HepG2 (cell line): ENCODE results near the gene HOXB6. TPM values are rescaled to one million over a fixed set of nuclear protein-coding genes. Genes with fewer than 3 reads are reported as not detected.

ENCODE experiments used
- ATAC-seq: fragments of 200-7000 bp; cut with Tn5 transposase; 3 replicates; pipeline ENCODE4 v1.9.1; 2020; ENCODE audit warnings: mild to moderate bottlenecking, moderate library complexity
- BruUV-seq: library from RNA; stranded (reverse); fragments of 400-500 nt; replicated peaks from 2 replicates; lab custom pipeline; 2021; lab: Mats Ljungman, UMichigan
- CTCF ChIA-PET: fragments of 300-600 bp; formaldehyde crosslinking; extraction: SDS; loops from one replicate; lab custom pipeline; 2021; ENCODE audit warnings: low total read pairs, inconsistent platforms, low intra/inter-chr PET ratio; lab: Yijun Ruan, JAX
- POLR2A ChIA-PET: fragments of 350-600 bp; sonication (Branson Sonifier 250); formaldehyde crosslinking; loops from one replicate; lab custom pipeline; 2020; ENCODE audit warnings: antibody characterized with exemption, inconsistent platforms; lab: Yijun Ruan, JAX
- DNase-seq: peaks from one replicate; pipeline ENCODE4 v3.0.0-alpha.2; 2015; ENCODE audit warnings: low spot score
- FAIRE-seq: peaks from 3 replicates; lab custom pipeline; 2011; peaks lifted over from hg19 to GRCh38; lab: Jason Lieb, UNC
- H2AFZ ChIP-seq: one replicate; pipeline ENCODE4 v1.6.1; 2011; ENCODE audit warnings: low read length, inconsistent platforms
- H3K27ac ChIP-seq: fragments of 300-600 bp; 3 replicates; pipeline ENCODE4 v1.8.0; 2011; ENCODE audit warnings: mixed run types, mild to moderate bottlenecking, mixed read lengths, low read length, inconsistent platforms; ENCODE audit not compliant: insufficient read depth; ENCODE audit errors: extremely low read length
- H3K27me3 ChIP-seq, 2 experiments: fragments of 200-600 bp in 1 of 2; 2 replicates in 1 of 2; 3 replicates in 1 of 2; pipeline versions ENCODE4 v1.6.0 to v1.8.0; 2011; ENCODE audit warnings: low read length in 2 of 2, mild to moderate bottlenecking in 2 of 2, moderate library complexity in 2 of 2, inconsistent platforms in 1 of 2; ENCODE audit not compliant: insufficient read depth in 2 of 2, control insufficient read depth in 1 of 2
- H3K36me3 ChIP-seq, 2 experiments: fragments of 200-600 bp in 1 of 2; replicated peaks in 1 of 2; 2 replicates in 1 of 2; 3 replicates in 1 of 2; pipeline versions ENCODE4 v1.5.1 to v1.8.0; 2011; ENCODE audit warnings: low read length in 2 of 2, inconsistent platforms in 1 of 2; ENCODE audit not compliant: insufficient read depth in 2 of 2, control insufficient read depth in 1 of 2
- H3K4me1 ChIP-seq: 2 replicates; pipeline ENCODE4 v1.5.1; 2012; ENCODE audit warnings: low read length, inconsistent platforms; ENCODE audit not compliant: insufficient read depth
- H3K4me2 ChIP-seq: 2 replicates; pipeline ENCODE4 v1.6.0; 2011; ENCODE audit warnings: low read depth, low read length, inconsistent platforms
- H3K4me3 ChIP-seq, 3 experiments: fragments of 200-600 bp in 1 of 3; sonication (generic), shearing (Covaris generic) in 1 of 3; replicated peaks in 1 of 3; 2 replicates each; pipeline ENCODE4 v1.5.1; 2011 to 2016; ENCODE audit warnings: low read length in 3 of 3, inconsistent platforms in 2 of 3, low read depth in 2 of 3, mild to moderate bottlenecking in 2 of 3, control low read depth in 1 of 3, mixed read lengths in 1 of 3; ENCODE audit not compliant: insufficient read depth in 1 of 3
- H3K79me2 ChIP-seq: one replicate; pipeline ENCODE4 v1.6.1; 2011; ENCODE audit warnings: low read length, inconsistent platforms; ENCODE audit not compliant: insufficient read depth
- H3K9ac ChIP-seq: 2 replicates; pipeline ENCODE4 v1.6.0; 2011; ENCODE audit warnings: mild to moderate bottlenecking, low read depth, low read length, inconsistent platforms; ENCODE audit not compliant: insufficient read depth
- H3K9me3 ChIP-seq: 2 replicates; pipeline ENCODE4 v1.5.1; 2012; ENCODE audit warnings: mild to moderate bottlenecking, low read length
- H4K20me1 ChIP-seq: 2 replicates; pipeline ENCODE4 v1.6.0; 2011; ENCODE audit warnings: inconsistent platforms, mild to moderate bottlenecking, low read length, moderate library complexity; ENCODE audit not compliant: insufficient read depth
- CBX5 ChIP-seq: sonication (generic); formaldehyde crosslinking; IDR thresholded peaks from 2 replicates; pipeline ENCODE4 v1.4.0; 2020; ENCODE audit warnings: missing genetic modification reagents, borderline replicate concordance
- EZH2 ChIP-seq: conservative IDR thresholded peaks from 2 replicates; pipeline ENCODE4 v1.6.1; 2012; ENCODE audit warnings: mild to moderate bottlenecking, low read depth, low read length, moderate library complexity
- HNF1B ChIP-seq: sonication (generic); formaldehyde crosslinking; IDR thresholded peaks from 2 replicates; pipeline ENCODE4 v1.5.1; 2020; ENCODE audit warnings: mild to moderate bottlenecking, moderate library complexity, missing genetic modification reagents
- KAT2B ChIP-seq: fragments of 150-350 bp; IDR thresholded peaks from 2 replicates; pipeline ENCODE4 v1.6.1; 2014; ENCODE audit warnings: low read depth, low read length, borderline replicate concordance
- KDM2A ChIP-seq: sonication (generic); formaldehyde crosslinking; IDR thresholded peaks from 2 replicates; pipeline ENCODE4 v1.4.0; 2020; ENCODE audit warnings: low read depth, missing genetic modification reagents, borderline replicate concordance
- TGIF2 ChIP-seq: IDR thresholded peaks from 2 replicates; pipeline ENCODE4 v1.6.1; 2016; ENCODE audit warnings: control low read depth, missing compliant biosample characterization
- ZFP36 ChIP-seq: fragments of 150-350 bp; IDR thresholded peaks from 2 replicates; pipeline ENCODE4 v1.6.1; 2018; ENCODE audit warnings: borderline replicate concordance, low read length, low read depth; ENCODE audit not compliant: partially characterized antibody
- ZMYM3 ChIP-seq: sonication (generic); formaldehyde crosslinking; IDR thresholded peaks from 2 replicates; pipeline ENCODE4 v1.5.1; 2020; ENCODE audit warnings: mild to moderate bottlenecking, missing genetic modification reagents
- ZNF20 ChIP-seq: sonication (generic); formaldehyde crosslinking; IDR thresholded peaks from 2 replicates; pipeline ENCODE4 v1.4.0; 2020; ENCODE audit warnings: mild to moderate bottlenecking, moderate library complexity, missing genetic modification reagents
- ZNF572 ChIP-seq: sonication (generic); formaldehyde crosslinking; IDR thresholded peaks from 2 replicates; pipeline ENCODE4 v1.5.1; 2020; ENCODE audit warnings: mild to moderate bottlenecking, missing genetic modification reagents
- ZNF724P ChIP-seq: sonication (generic); formaldehyde crosslinking; IDR thresholded peaks from 2 replicates; pipeline ENCODE4 v1.8.0; 2022; ENCODE audit warnings: missing genetic modification reagents, borderline replicate concordance
- WGBS: methylation state at CpG from one replicate; pipeline ENCODE4 v1.1.6; 2017; ENCODE audit warnings: low lambda C conversion rate; 5-methylcytosine and 5-hydroxymethylcytosine counted together
- in situ Hi-C: cut with HindIII; loops from 2 replicates; pipeline ENCODE4 v1.10.0; 2017; ENCODE audit warnings: low pct_unique_long_range_greater_than_20kb; ENCODE audit not compliant: extremely low pct_ligation_motif_present
- intact Hi-C: fragments of 100-400 bp; cut with micrococcal nuclease; formaldehyde crosslinking; loops from one replicate; pipeline ENCODE4 v1.10.0; 2022; ENCODE audit not compliant: unreplicated experiment
- polyA plus RNA-seq, 8 experiments: library from polyadenylated mRNA; depleted of rRNA in 3 of 8; stranded (reverse) in 7 of 8; unstranded in 1 of 8; fragments of >200 nt; fragmentation: Illumina TruSeq in 4 of 8; extraction: Trizol in 4 of 8; gene quantifications; 2 replicates each; pipeline versions ENCODE4 v1.2.1 to v1.2.3, GENCODE V29; 2011 to 2016; ENCODE audit warnings: low read depth in 4 of 8, missing spikeins in 1 of 8, mixed read lengths in 1 of 8; ENCODE audit not compliant: insufficient read depth in 1 of 8
- total RNA-seq, 5 experiments: library from RNA; depleted of rRNA; stranded (reverse); fragments of >200 nt; fragmentation: Illumina TruSeq; extraction: Trizol; gene quantifications; 2 replicates each; pipeline ENCODE4 v1.2.3, GENCODE V29; 2016; ENCODE audit warnings: low read depth in 1 of 5

The HOXB6 gene
- total and polyA plus RNA-seq, 2 of the 13 experiments (the other 11 are each of a cell fraction or from before 2014, with no cell fraction given) = not detected

DNA sequence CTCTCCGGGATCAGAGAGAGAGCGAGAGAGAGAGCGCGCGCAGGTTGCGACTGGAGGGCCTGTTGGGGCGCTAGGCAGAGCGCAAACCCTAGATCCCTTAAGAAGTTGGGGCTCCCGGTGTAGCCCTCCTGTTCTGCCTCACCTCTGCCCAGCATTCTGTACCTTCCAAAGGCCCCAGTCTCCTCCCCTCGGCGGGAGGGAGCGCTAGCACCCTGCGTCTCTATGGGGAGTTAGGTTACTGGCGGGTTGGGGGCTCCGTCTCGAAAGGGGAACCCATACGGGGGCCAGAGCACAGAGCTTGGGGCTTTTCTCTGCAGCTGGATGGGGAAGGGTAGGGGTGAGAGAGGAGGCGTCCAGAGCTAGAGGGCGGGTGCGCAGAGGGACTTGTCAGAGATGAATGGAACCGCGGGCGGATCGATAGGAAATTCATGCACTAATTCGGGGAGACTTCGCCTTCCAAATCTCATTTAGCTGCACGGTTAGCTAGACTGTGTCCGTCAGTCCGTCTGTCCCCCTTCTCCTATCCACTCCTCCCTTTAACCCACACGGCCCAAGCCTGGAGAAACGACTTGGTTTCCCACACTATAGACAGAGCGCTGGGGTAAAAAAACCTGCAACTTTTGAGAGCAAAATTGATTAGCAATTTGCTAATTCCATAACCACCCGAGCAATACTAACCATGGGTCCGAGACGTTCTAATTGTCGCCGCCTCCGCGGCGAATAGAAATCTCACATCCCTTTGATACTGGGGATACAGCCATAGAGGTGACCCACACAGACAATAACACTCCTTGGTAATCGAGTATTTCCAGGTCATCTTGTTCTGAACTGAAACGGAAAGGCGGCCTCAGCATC lies 25.9 kb downstream of the HOXB6 start:
- no peaks in the 10 kb centered on the region; the same call in 1 of the 2 replicates for H4K20me1 ChIP-seq
- no peak overlapping the region for H2AFZ ChIP-seq
- FAIRE-seq (no peak), ATAC-seq (no peak), DNase-seq (no peak)
- H3K9ac ChIP-seq = no peak overlapping the region
- POLR2A ChIA-PET = no interaction called here
- in situ Hi-C loops (no loop called here), intact Hi-C loops (no loop called here)
- no peak for TF ChIP-seq ZNF724P
- no peak for TF ChIP-seq ZNF572 (CRISPR knock-in tag)
- no peak for TF ChIP-seq KAT2B
- TF ChIP-seq KDM2A = no peak
- TF ChIP-seq EZH2 = peak; percentile 94
- TF ChIP-seq ZNF20 = no peak
- TF ChIP-seq HNF1B (CRISPR knock-in tag) = no peak
- no peak for TF ChIP-seq TGIF2 (CRISPR knock-in tag)
- no peak for TF ChIP-seq ZMYM3 (CRISPR knock-in tag)
- TF ChIP-seq CBX5 (CRISPR knock-in tag) = no peak
- peak; percentile 25 for TF ChIP-seq ZFP36
- H3K9me3 ChIP-seq = no peaks in the 10 kb centered on the region
- no peak overlapping the region for H3K4me3 ChIP-seq
- no TSS peak for BruUV-seq
- CTCF ChIA-PET = no interaction called here
- no peaks in the 10 kb centered on the region for H3K4me1 ChIP-seq
- H3K79me2 ChIP-seq = no peaks in the 10 kb centered on the region
- H3K27ac ChIP-seq = no peak overlapping the region
- H3K27me3 ChIP-seq = peaks cover 31 to 89% of the 10 kb centered on the region in 2 experiments
- H3K36me3 ChIP-seq = no peaks in the 10 kb centered on the region
- no peak overlapping the region for H3K4me2 ChIP-seq
- WGBS = 30% methylated on average over 41 of the region's 43 CpGs
